Ovary (tissue), 9 donors: ENCODE data around the gene STAG2. TPM values are rescaled to one million over a fixed set of nuclear protein-coding genes. Genes with fewer than 3 reads are reported as not detected.

Experiments used
- DNase-seq, 5 donors: peaks; one replicate each; pipeline ENCODE4 v3.0.0-alpha.2; 2019 to 2020
- H3K27ac ChIP-seq, 2 donors: fragments of 200-600 bp; one replicate each; pipeline versions ENCODE4 v1.5.1 to v1.8.0; 2019 to 2022
- H3K27me3 ChIP-seq: fragments of 200-600 bp; one replicate; pipeline ENCODE4 v1.8.0; 2022
- H3K36me3 ChIP-seq: fragments of 200-600 bp; sonication (generic); one replicate; pipeline ENCODE4 v1.5.1; 2019
- H3K4me1 ChIP-seq: one replicate; pipeline ENCODE4 v1.8.1; 2013; ENCODE audit warnings: mild to moderate bottlenecking, moderate library complexity; ENCODE audit not compliant: insufficient read depth
- H3K4me3 ChIP-seq: fragments of 200-600 bp; sonication (generic); one replicate; pipeline ENCODE4 v1.5.1; 2017
- H3K9me3 ChIP-seq, 2 donors: fragments of 200-600 bp in 1 of 2; sonication (generic) in 1 of 2; one replicate each; pipeline versions ENCODE4 v1.5.1 to v1.8.1; 2013 to 2019; ENCODE audit warnings: mild to moderate bottlenecking in 1 of 2, moderate library complexity in 1 of 2
- EP300 ChIP-seq: sonication (generic); formaldehyde crosslinking; IDR thresholded peaks from one replicate; pipeline ENCODE4 v1.6.1; 2017; ENCODE audit warnings: antibody characterized with exemption
- POLR2A ChIP-seq: fragments of 450-650 bp; IDR thresholded peaks from one replicate; pipeline ENCODE4 v1.6.1; 2017; ENCODE audit warnings: antibody characterized with exemption, mild to moderate bottlenecking, moderate library complexity
- WGBS, 3 donors: extraction: QIAGEN DNeasy Blood & Tissue Kit in 1 of 3; methylation state at CpG; one replicate each; pipeline versions ENCODE4 v1.1.5 to v1.1.7; 2013 to 2017; 5-methylcytosine and 5-hydroxymethylcytosine counted together
- intact Hi-C, 4 donors: fragments of 100-400 bp; cut with DNase I; formaldehyde crosslinking; loops; one replicate each; pipeline versions ENCODE4 v1.11.0 to v1.15.1; 2022 to 2023
- polyA plus RNA-seq, 2 donors: library from polyadenylated mRNA; stranded (reverse); fragments of 200-250 nt in 1 of 2; fragments of 350-450 nt in 1 of 2; fragmentation: Illumina TruSeq in 1 of 2; extraction: RNeasy Lipid Tissue Mini Kit (QIAGEN cat#74804) in 1 of 2; gene quantifications; one replicate each; pipeline ENCODE4 v1.2.3, GENCODE V29; 2013 to 2014
- total RNA-seq, 7 donors: library from RNA; depleted of rRNA in 2 of 7; stranded (reverse); fragments of >200 nt in 2 of 7; fragmentation: NEBNext Ultra II Directional in 3 of 7; extraction: Animal tissue kit (Norgen Biotek cat#: 25700) in 3 of 7; gene quantifications; one replicate each; pipeline versions ENCODE4 v1.1.0 to v1.2.4, GENCODE V29; 2016 to 2023
- TF ChIP-seq, protein P1 (sequence below), 3 donors: fragments of 450-650 bp in 2 of 3; fragments of 200-600 bp in 1 of 3; IDR thresholded peaks; one replicate each; pipeline versions ENCODE4 v1.5.1 to v1.8.0; 2016 to 2022; ENCODE audit warnings: antibody characterized with exemption in 3 of 3, mild to moderate bottlenecking in 1 of 3
- donor health status: DM: no; HTN: no; CAD: no; lungs with moderate emphysema.
- donor health status: DM: no; HTN: no; CAD: no.
- donor health status: Bipolar disorder and iron deficiency.
- donor health status: DM: yes; HTN: yes; CAD: no.
- donor health status: DM: no; HTN: no; CAD: no.
- donor health status: DM: yes; HTN: yes; CAD: no.

Gene STAG2
- total and polyA plus RNA-seq, 9 donors, result 35.1 to 135 (median 83.1) TPM

DNA sequence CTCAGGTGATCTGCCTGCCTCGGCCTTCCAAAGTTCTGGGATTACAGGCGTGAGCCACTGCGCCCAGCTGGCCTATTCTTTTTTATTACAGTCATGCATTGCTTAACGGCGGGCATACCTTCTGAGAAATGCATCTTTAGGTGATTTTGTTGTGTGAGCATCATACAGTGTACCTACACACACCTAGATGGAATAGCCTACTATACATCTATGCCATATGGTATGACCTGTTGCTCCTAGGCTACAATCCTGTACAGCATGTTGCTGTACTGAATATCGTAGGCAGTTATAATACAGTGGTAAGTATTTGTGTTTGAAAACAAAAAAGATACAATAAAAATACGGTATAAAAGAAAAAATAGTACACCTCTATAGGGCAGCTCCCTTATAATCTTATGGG is 6.0 kb downstream of the STAG2 start:
- H3K9me3 ChIP-seq, result no peaks in the 10 kb centered on the region
- intact Hi-C loops, result no loop called here
- no peak overlapping the region for H3K4me3 ChIP-seq
- H3K36me3 ChIP-seq, result no peaks in the 10 kb centered on the region
- DNase-seq, result no peak
- H3K27ac ChIP-seq, result no peak overlapping the region
- TF ChIP-seq, protein P1, sequence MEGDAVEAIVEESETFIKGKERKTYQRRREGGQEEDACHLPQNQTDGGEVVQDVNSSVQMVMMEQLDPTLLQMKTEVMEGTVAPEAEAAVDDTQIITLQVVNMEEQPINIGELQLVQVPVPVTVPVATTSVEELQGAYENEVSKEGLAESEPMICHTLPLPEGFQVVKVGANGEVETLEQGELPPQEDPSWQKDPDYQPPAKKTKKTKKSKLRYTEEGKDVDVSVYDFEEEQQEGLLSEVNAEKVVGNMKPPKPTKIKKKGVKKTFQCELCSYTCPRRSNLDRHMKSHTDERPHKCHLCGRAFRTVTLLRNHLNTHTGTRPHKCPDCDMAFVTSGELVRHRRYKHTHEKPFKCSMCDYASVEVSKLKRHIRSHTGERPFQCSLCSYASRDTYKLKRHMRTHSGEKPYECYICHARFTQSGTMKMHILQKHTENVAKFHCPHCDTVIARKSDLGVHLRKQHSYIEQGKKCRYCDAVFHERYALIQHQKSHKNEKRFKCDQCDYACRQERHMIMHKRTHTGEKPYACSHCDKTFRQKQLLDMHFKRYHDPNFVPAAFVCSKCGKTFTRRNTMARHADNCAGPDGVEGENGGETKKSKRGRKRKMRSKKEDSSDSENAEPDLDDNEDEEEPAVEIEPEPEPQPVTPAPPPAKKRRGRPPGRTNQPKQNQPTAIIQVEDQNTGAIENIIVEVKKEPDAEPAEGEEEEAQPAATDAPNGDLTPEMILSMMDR (IDR thresholded peaks at IDR 0.05), result no peak
- TF ChIP-seq POLR2A (no peak), EP300 (no peak)
- H3K4me1 ChIP-seq, result peaks cover 4% of the 10 kb centered on the region
- H3K27me3 ChIP-seq, result no peaks in the 10 kb centered on the region
- 86 to 90% (median 89%) methylated on average over 7 of the region's 7 CpGs for WGBS, 3 donors

DNA sequence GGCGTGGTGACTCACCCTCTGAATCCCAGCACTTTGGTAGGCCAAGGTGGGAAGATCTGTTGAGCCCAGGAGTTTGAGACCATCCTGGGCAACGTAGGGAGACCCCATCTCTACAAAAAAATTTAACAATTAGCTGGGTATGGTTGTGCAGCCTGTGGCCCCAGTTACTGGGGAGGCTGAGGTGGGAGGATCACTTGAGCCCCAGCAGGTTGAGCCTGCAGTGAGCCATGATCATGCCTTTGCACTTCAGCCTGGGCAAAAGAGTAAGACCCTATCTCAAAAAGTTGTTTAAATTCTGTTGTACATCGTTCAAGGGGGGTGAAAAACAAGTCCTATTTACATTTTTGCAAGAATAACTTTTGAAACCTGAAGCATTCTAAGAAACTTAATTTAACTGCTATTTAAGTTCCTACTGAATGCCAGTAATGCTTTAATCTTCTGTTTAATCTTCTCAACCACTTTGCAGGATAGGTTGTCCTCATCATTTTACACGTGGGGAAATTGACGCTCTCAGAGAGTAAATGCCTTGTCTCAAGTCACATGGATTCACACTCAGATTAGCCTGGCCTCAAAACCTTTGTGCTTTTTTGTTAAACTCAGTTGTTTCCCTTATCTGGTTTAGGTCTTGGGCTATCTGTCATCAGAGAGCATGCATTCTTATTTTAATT is 7.0 kb downstream of the STAG2 start:
- H3K27me3 ChIP-seq, result no peaks in the 10 kb centered on the region
- DNase-seq, result no peak
- no peak overlapping the region for H3K27ac ChIP-seq
- H3K36me3 ChIP-seq, result no peaks in the 10 kb centered on the region
- H3K4me1 ChIP-seq, result peaks cover 5% of the 10 kb centered on the region
- intact Hi-C loops, result no loop called here
- TF ChIP-seq, protein P1 (IDR thresholded peaks at IDR 0.05), result no peak
- TF ChIP-seq POLR2A (no peak), EP300 (no peak)
- H3K4me3 ChIP-seq, result no peak overlapping the region
- H3K9me3 ChIP-seq, result no peaks in the 10 kb centered on the region
- 37 to 44% (median 42%) methylated on average over 5 of the region's 5 CpGs for WGBS, 3 donors

DNA sequence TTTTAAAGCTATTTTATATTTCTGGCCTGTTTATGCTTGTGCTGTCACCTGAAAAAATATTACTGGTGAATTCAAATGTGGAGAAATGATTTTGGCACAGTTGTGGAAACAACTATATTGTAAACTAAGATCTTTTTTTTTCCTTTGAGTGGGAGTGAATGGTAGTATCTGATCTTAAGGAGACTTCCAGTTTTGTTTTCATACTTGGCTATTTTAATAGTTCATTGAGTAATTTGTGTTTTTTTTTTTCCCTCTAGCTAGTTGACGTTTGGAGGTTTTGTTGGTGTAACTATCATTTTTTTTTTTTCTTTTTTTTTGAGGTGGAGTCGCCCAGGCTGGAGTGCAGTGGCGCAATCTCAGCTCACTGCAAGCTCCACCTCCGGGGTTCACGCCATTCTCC is 10.5 kb downstream of the STAG2 start:
- 40 to 45% (median 43%) methylated on average over 5 of the region's 5 CpGs for WGBS, 3 donors
- Histone ChIP-seq H3K36me3 (no peaks in the 10 kb centered on the region), H3K27ac (no peak overlapping the region), H3K4me1 (peaks cover 5% of the 10 kb centered on the region), H3K4me3 (no peak overlapping the region), H3K27me3 (no peaks in the 10 kb centered on the region), H3K9me3 (no peaks in the 10 kb centered on the region)
- intact Hi-C loops, result no loop called here
- TF ChIP-seq POLR2A, result no peak
- TF ChIP-seq, protein P1 (IDR thresholded peaks at IDR 0.05), result no peak
- no peak for TF ChIP-seq EP300
- DNase-seq, result peak in 1 of 5 donors; percentile 18

DNA sequence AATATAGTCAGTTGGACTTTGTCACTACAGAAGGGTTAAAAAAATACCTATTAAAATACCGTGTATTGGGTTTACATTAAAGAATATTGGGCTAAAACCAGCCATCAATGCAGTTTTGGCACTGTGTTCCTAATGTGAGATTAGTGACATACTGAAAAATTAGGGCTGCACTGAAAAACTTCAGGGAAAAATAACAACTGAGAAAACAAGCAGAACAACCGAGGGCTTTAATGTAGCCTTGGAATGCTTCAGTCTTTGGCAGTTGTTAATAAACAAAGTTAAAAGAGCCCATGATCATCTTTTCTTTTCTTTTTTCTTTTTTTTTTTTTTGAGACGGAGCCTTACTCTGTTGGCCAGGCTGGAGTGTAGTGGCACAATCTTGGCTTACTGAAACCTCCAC is 12.4 kb downstream of the STAG2 start:
- H3K4me1 ChIP-seq, result peaks cover 1% of the 10 kb centered on the region
- no peak for DNase-seq
- intact Hi-C loops, result no loop called here

More for the DNA sequence above, 12.4 kb downstream of the STAG2 start:
- WGBS, 3 donors, result 17 to 27% (median 22%) methylated on average over 3 of the region's 3 CpGs
- no peaks in the 10 kb centered on the region for H3K36me3 ChIP-seq
- TF ChIP-seq, protein P1 (IDR thresholded peaks at IDR 0.05), result no peak
- no peak for TF ChIP-seq POLR2A
- H3K27ac ChIP-seq, result no peak overlapping the region
- H3K27me3 ChIP-seq, result no peaks in the 10 kb centered on the region
- no peaks in the 10 kb centered on the region for H3K9me3 ChIP-seq
- H3K4me3 ChIP-seq, result no peak overlapping the region
